Fibroblast of pulmonary artery (primary cell): ENCODE data around the gene SH3BGR.

Source experiments
- DNase-seq: peaks from one replicate; pipeline ENCODE4 v3.0.0-alpha.2; 2010; ENCODE audit warnings: low read depth
- H3K4me3 ChIP-seq: replicated peaks from 2 replicates; pipeline ENCODE4 v1.5.1; 2011; ENCODE audit warnings: low read depth, mild to moderate bottlenecking, control low read depth, low read length, moderate library complexity
- TF ChIP-seq, protein P1 (sequence below): IDR thresholded peaks from 2 replicates; pipeline ENCODE4 v1.5.1; 2011; ENCODE audit warnings: mild to moderate bottlenecking, control low read depth, low read length, inconsistent platforms; ENCODE audit errors: missing control alignments

Gene SH3BGR

DNA sequence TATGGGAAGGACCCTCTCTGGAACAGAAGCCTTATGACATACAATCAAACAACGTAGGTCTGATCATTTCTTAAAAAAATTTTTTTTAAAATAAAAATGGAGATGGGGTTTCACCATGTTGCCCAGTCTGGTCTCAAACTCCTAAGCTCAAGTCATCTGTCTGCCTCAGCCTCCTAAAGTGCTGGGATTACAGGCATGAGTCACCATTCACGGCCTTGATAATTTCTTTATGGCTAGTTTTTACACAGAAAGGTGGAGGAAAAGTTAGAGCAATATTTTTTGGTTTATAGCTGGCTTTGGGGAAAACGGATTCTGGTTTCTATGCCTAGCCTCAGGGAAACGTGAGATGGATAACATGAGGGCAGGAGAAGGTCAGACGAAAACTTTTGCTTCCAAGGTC, 91.0 kb downstream of the SH3BGR start:
- TF ChIP-seq, protein P1, sequence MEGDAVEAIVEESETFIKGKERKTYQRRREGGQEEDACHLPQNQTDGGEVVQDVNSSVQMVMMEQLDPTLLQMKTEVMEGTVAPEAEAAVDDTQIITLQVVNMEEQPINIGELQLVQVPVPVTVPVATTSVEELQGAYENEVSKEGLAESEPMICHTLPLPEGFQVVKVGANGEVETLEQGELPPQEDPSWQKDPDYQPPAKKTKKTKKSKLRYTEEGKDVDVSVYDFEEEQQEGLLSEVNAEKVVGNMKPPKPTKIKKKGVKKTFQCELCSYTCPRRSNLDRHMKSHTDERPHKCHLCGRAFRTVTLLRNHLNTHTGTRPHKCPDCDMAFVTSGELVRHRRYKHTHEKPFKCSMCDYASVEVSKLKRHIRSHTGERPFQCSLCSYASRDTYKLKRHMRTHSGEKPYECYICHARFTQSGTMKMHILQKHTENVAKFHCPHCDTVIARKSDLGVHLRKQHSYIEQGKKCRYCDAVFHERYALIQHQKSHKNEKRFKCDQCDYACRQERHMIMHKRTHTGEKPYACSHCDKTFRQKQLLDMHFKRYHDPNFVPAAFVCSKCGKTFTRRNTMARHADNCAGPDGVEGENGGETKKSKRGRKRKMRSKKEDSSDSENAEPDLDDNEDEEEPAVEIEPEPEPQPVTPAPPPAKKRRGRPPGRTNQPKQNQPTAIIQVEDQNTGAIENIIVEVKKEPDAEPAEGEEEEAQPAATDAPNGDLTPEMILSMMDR, result no peak
- no peak for DNase-seq
- H3K4me3 ChIP-seq, result no peak overlapping the region

DNA sequence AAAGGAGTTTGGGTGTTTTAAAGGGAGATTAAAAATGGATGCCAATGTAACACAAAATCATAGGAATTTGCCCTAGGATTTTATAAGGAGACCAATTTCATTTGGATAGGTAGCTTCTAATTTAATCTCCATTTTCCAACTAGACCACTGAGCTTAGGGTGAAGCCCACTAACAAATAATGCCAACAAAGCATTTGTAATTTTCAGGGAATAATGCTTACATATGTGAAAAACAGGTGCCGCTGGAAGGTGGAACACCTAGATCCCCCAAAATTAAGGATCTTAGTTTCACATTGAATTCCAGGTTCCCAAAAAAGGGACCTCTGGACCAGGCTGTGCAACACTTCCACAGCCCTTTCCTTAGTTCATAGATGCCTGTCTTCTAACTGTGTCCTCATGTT, 94.8 kb downstream of the SH3BGR start:
- TF ChIP-seq, protein P1, result no peak
- H3K4me3 ChIP-seq, result no peak overlapping the region
- no peak for DNase-seq

DNA sequence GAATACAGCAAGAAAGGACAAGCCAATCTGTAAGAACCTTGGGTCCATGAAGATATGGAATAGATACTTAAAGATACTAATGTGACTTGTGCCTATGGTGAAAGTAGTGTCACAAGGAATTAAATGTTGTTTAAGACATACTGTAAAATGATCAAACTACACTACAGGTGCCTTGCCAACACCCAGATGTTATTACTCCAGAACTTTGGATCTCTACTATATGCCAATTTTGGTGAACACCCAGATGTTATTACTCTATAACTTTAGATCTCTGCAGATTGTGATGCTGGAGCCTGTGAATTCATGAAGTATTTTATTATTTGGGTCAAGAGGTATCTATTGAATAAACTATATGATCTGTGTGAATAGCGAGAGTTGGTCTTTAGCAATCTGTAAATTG, 101.1 kb downstream of the SH3BGR start:
- TF ChIP-seq, protein P1, result no peak
- no peak for DNase-seq
- no peak overlapping the region for H3K4me3 ChIP-seq

DNA sequence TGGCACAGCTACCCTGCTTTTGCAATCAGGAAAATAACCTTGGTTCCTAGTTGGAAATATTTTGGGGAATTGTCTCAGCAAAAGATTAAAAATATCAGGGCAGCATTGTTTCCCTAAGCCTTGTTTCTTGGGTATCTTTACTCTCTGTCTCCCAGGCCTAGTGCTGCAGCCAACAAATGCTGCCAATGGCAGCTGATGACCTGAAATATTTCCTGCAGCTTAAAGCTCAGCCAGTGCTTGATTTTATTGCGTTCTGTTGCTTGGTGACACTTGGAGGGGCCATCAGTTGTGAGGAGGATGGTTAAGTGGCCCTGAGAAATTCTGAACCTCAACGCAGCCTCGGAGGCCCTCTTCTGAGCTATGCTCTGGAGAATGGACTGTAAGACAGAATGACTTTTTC, 101.6 kb downstream of the SH3BGR start:
- DNase-seq, result no peak
- TF ChIP-seq, protein P1, result no peak
- no peak overlapping the region for H3K4me3 ChIP-seq

DNA sequence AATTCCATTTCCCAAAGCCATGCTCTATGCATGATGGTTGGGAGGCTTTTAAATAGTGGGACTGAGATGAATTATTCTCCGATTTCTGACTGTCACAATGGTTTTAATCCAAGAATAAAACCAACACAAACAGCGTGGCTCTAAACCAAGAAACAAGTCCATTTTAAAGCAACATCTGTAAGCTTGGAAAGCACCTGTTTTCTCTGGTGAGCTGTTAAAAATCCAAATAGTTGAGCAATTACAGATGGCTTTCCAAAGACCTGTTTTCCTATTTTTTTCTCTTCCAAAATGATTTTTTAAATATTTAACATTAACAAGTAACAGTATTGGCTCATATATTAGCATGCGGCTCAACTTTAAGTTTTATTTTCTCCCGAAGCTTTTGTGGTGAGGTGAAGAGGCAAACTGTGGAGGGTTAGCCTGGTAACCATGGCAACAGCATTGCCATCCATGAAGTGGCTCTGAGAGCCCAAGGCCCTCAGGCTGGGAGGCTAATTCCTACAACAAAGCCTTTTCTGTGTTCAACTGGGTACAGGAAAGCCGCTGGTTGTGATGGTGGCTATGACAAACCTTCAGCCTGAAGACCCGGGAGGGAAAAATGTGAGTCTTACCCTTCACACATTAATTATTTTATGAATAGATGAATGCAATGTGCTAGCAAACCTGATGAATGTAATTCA, 104.3 kb downstream of the SH3BGR start:
- TF ChIP-seq, protein P1, result no peak
- DNase-seq, result no peak
- no peak overlapping the region for H3K4me3 ChIP-seq

DNA sequence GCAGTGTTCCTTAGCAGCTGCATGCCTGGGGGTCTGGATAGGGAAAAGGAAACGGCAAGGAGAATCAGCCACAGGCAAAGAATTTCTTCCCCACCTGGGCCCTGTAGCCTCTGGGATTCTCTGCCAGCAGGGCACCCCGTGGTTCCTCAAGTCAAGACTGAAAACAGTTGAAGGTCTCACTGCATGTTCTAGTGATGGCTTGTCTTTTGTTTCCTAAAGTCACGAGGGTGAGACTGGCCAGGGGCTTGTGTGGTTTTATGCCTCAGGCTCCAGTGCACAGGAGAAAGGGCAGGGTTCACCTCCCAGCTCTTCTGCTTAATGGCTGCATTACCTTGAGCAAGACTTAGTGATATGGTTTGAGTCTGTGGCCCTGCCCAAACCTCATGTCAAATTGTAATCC, 107.7 kb downstream of the SH3BGR start:
- TF ChIP-seq, protein P1, result no peak
- DNase-seq, result no peak
- no peak overlapping the region for H3K4me3 ChIP-seq

DNA sequence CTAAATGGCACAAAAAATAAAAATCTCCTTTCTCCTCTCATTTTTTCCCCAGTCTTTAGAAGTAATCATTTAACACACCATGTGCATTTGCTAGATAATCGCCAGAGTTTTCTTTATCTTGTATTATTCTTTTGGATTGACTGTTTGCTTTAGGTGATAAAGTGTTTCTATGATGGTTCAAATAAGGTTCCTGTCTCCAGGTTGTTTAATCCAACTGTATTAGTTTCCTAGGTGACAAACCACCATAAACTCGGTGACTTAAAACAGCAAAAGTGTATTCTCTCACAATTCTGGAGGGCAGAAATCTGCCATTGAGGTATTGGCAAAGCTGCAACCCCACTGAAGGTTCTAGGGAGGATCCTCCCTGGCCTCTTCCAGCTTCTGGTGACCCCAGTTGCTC, 109.4 kb downstream of the SH3BGR start:
- no peak for DNase-seq
- TF ChIP-seq, protein P1, result no peak

More for the DNA sequence above, 109.4 kb downstream of the SH3BGR start:
- H3K4me3 ChIP-seq, result no peak overlapping the region
